Astrocyte (in vitro differentiated cells and primary cell): ENCODE measurements around the gene AKAP12.

ENCODE experiments used
- CTCF ChIP-seq: IDR thresholded peaks from 2 replicates; pipeline ENCODE4 v1.5.1; 2011; ENCODE audit warnings: low read depth, mild to moderate bottlenecking, inconsistent platforms, low read length, moderate library complexity; ENCODE audit not compliant: insufficient read depth
- EZH2 ChIP-seq: IDR thresholded peaks from 2 replicates; pipeline ENCODE4 v1.6.1; 2012; ENCODE audit warnings: mild to moderate bottlenecking, low read length, inconsistent platforms; ENCODE audit not compliant: insufficient read depth

GRCh38 chr6:151199991-151200390 lies 39.8 kb upstream of the AKAP12 start:
- TF ChIP-seq CTCF: no peak
- TF ChIP-seq EZH2: no peak
